Muscle of back (tissue), 11 donors: ENCODE results near the gene RAB7A. TPM values are rescaled to one million over a fixed set of nuclear protein-coding genes. Genes with fewer than 3 reads are reported as not detected.

Source experiments
- DNase-seq, 3 donors: peaks; one replicate each; pipeline versions ENCODE4 v3.0.0 to v3.0.0-alpha.2; 2013
- polyA plus RNA-seq, 10 donors: library from polyadenylated mRNA; unstranded; fragments of 120-200 nt; gene quantifications; one replicate each; pipeline ENCODE4 v1.2.1, GENCODE V29; 2013; ENCODE audit not compliant: insufficient read length in 10 of 10

The RAB7A gene
- polyA plus RNA-seq, 10 donors, result 134 to 184 (median 145) TPM

- DNase-seq, result no peak
Measured at GRCh38 chr3:128848936-128849335, 123.0 kb downstream of the RAB7A start.

- DNase-seq, result no peak
Measured at GRCh38 chr3:128849911-128850455, 124.0 kb downstream of the RAB7A start.

- no peak for DNase-seq
Measured at GRCh38 chr3:128850544-128850943, 124.6 kb downstream of the RAB7A start.

- no peak for DNase-seq
Measured at GRCh38 chr3:128851601-128852000, 125.6 kb downstream of the RAB7A start.

- no peak for DNase-seq
Measured at GRCh38 chr3:128853826-128854225, 127.8 kb downstream of the RAB7A start.

- DNase-seq, result no peak
Measured at GRCh38 chr3:128854475-128854874, 128.5 kb downstream of the RAB7A start.

GRCh38 chr3:128855569-128855968, 129.6 kb downstream of the RAB7A start:
- DNase-seq, result no peak

- no peak for DNase-seq
Measured at GRCh38 chr3:128858167-128858566, 132.2 kb downstream of the RAB7A start.

GRCh38 chr3:128859630-128860029, 133.6 kb downstream of the RAB7A start:
- no peak for DNase-seq

GRCh38 chr3:128861491-128861890, 135.5 kb downstream of the RAB7A start:
- no peak for DNase-seq

- DNase-seq, result no peak
Measured at GRCh38 chr3:128863560-128863959, 137.6 kb downstream of the RAB7A start.

Other genes with a start within 250 kb of the RAB7A start
- gene GATA2, start 233.0 kb upstream of the RAB7A start, polyA plus RNA-seq, result 1 to 10 TPM; 2.1 to 4.8 (median 3.3) TPM
- 100 to 1,000 TPM in 7 of 10 donors, 10 to 100 TPM in 3; 91.4 to 140 (median 108) TPM for gene RPN1, start 75.4 kb upstream of the RAB7A start, polyA plus RNA-seq
- gene ACAD9, start 153.4 kb downstream of the RAB7A start, polyA plus RNA-seq, result 10 to 100 TPM; 20.7 to 31.3 (median 26.3) TPM